NCI-H1105 treated with DMSO at 0.1 percent for 48 hours (cell line): Measurements from ENCODE around the gene ILF2.
"Not testable (repeated sequence)": the region's sequence is repeated elsewhere in the genome, so short reads cannot be mapped to it uniquely, and the experiment has no call there.

Experiments
- DNase-seq: peaks from one replicate; lab custom pipeline; 2025; lab: John Stamatoyannopoulos, UW

Gene ILF2

GRCh38 chr1:153649137-153649862, 21.5 kb downstream of the ILF2 start:
- no peak for DNase-seq

- DNase-seq: no peak
These were observed 22.7 kb downstream of the ILF2 start for GRCh38 chr1:153648000-153648643.

GRCh38 chr1:153647346-153647714, 23.5 kb downstream of the ILF2 start:
- no peak for DNase-seq

- DNase-seq: no peak
These were observed 24.0 kb downstream of the ILF2 start for GRCh38 chr1:153646672-153647345.

- DNase-seq: no peak
These were observed 27.0 kb downstream of the ILF2 start for GRCh38 chr1:153643816-153644215.

- DNase-seq: no peak
These were observed 27.7 kb downstream of the ILF2 start for GRCh38 chr1:153643100-153643499.

- DNase-seq: no peak
These were observed 28.6 kb downstream of the ILF2 start for GRCh38 chr1:153642161-153642560.

- DNase-seq: no peak
These were observed 29.9 kb downstream of the ILF2 start for GRCh38 chr1:153640861-153641260.

GRCh38 chr1:153640213-153640612, 30.6 kb downstream of the ILF2 start:
- not testable (repeated sequence) for DNase-seq

- no peak for DNase-seq
These were observed 31.5 kb downstream of the ILF2 start for GRCh38 chr1:153639280-153639679.

GRCh38 chr1:153638261-153638660, 32.5 kb downstream of the ILF2 start:
- no peak for DNase-seq

GRCh38 chr1:153636312-153636711, 34.5 kb downstream of the ILF2 start:
- DNase-seq: no peak

- DNase-seq: no peak
These were observed 34.9 kb downstream of the ILF2 start for GRCh38 chr1:153635872-153636271.

GRCh38 chr1:153633754-153634665, 36.8 kb downstream of the ILF2 start, which contains the start of gene CHTOP:
TSS of gene CHTOP (plus strand) at chr1:153634066. CDS start at chr1:153636589, 2,523 bp downstream.
- DNase-seq: peak; percentile 97

- DNase-seq: no peak
These were observed 37.5 kb downstream of the ILF2 start for GRCh38 chr1:153633161-153633753.

GRCh38 chr1:153631047-153632022, 39.5 kb downstream of the ILF2 start:
- DNase-seq: no peak

- DNase-seq: no peak
These were observed 40.4 kb downstream of the ILF2 start for GRCh38 chr1:153630384-153630783.

- DNase-seq: no peak
These were observed 40.8 kb downstream of the ILF2 start for GRCh38 chr1:153629971-153630370.

- no peak for DNase-seq
These were observed 41.5 kb downstream of the ILF2 start for GRCh38 chr1:153629343-153629665.

GRCh38 chr1:153628638-153629342, 42.0 kb downstream of the ILF2 start:
- DNase-seq: no peak
